Karpas-422 (cell line): ENCODE measurements around the gene NMB. TPM values are rescaled to one million over a fixed set of nuclear protein-coding genes. Genes with fewer than 3 reads are reported as not detected.
"Not testable (repeated sequence)": the region's sequence is repeated elsewhere in the genome, so short reads cannot be mapped to it uniquely, and the experiment has no call there.

Source experiments
- DNase-seq: peaks from one replicate; pipeline ENCODE4 v3.0.0-alpha.2; 2015
- H2AFZ ChIP-seq: fragments of 200-600 bp; sonication (generic); 2 replicates; pipeline ENCODE4 v1.6.1; 2014; ENCODE audit warnings: antibody characterized with exemption, low read length, mixed read lengths
- H3K27ac ChIP-seq: fragments of 200-600 bp; sonication (generic); 2 replicates; pipeline ENCODE4 v1.5.1; 2014; ENCODE audit warnings: mild to moderate bottlenecking, low read length, moderate library complexity
- H3K27me3 ChIP-seq: fragments of 200-600 bp; sonication (generic); 2 replicates; pipeline ENCODE4 v1.6.1; 2014; ENCODE audit warnings: low read length, mixed read lengths
- H3K36me3 ChIP-seq: fragments of 200-600 bp; sonication (generic); 2 replicates; pipeline ENCODE4 v1.6.1; 2014; ENCODE audit warnings: low read length, mixed read lengths; ENCODE audit not compliant: insufficient read depth
- H3K4me1 ChIP-seq: fragments of 200-600 bp; sonication (generic); 2 replicates; pipeline ENCODE4 v1.6.1; 2014; ENCODE audit warnings: mild to moderate bottlenecking, low read length, mixed read lengths
- H3K4me2 ChIP-seq: fragments of 200-600 bp; sonication (generic); 2 replicates; pipeline ENCODE4 v1.6.1; 2014; ENCODE audit warnings: low read length, low read depth, mild to moderate bottlenecking; ENCODE audit not compliant: poor library complexity, severe bottlenecking
- H3K4me3 ChIP-seq: fragments of 200-600 bp; sonication (generic); 2 replicates; pipeline ENCODE4 v1.5.1; 2014; ENCODE audit warnings: mild to moderate bottlenecking, antibody characterized with exemption, low read length, mixed read lengths
- H3K79me2 ChIP-seq: fragments of 200-600 bp; sonication (generic); 2 replicates; pipeline ENCODE4 v1.6.1; 2014; ENCODE audit warnings: mild to moderate bottlenecking, low read length, mixed read lengths
- H3K9ac ChIP-seq: fragments of 200-600 bp; sonication (generic); 2 replicates; pipeline ENCODE4 v1.6.0; 2014; ENCODE audit warnings: low read length
- H3K9me2 ChIP-seq: fragments of 200-600 bp; sonication (generic), shearing (Covaris generic); replicated peaks from 2 replicates; pipeline ENCODE4 v1.6.0; 2014; ENCODE audit warnings: mild to moderate bottlenecking, low read length, moderate library complexity; ENCODE audit not compliant: insufficient read depth
- H3K9me3 ChIP-seq: fragments of 300-700, 200-600 bp; sonication (generic); 2 replicates; pipeline ENCODE4 v1.6.1; 2014; ENCODE audit warnings: low read length, mixed read lengths
- H4K20me1 ChIP-seq: fragments of 200-600 bp; sonication (generic); 2 replicates; pipeline ENCODE4 v1.6.1; 2014; ENCODE audit warnings: mild to moderate bottlenecking, antibody characterized with exemption, low read length, low read depth; ENCODE audit not compliant: insufficient read depth
- total RNA-seq: library from RNA; depleted of rRNA; stranded (reverse); fragments of >200 nt; shearing (Covaris generic); gene quantifications from 2 replicates; pipeline ENCODE4 v1.2.3, GENCODE V29; 2014; ENCODE audit warnings: low replicate concordance

Gene NMB
- total RNA-seq, 1 experiment from 2014 or later = 17.2 TPM

GRCh38 chr15:84642640-84643039 is 15.4 kb downstream of the NMB start:
- not testable (repeated sequence) for H3K4me2 ChIP-seq, H4K20me1 ChIP-seq, H3K4me1 ChIP-seq, H3K27me3 ChIP-seq, H3K79me2 ChIP-seq, DNase-seq, H2AFZ ChIP-seq, H3K27ac ChIP-seq, H3K9ac ChIP-seq, H3K4me3 ChIP-seq, H3K9me2 ChIP-seq, H3K9me3 ChIP-seq
- H3K36me3 ChIP-seq = peaks cover 39% of the 10 kb centered on the region

- H3K27me3 ChIP-seq, H3K9ac ChIP-seq, H3K79me2 ChIP-seq, H3K9me2 ChIP-seq, H3K9me3 ChIP-seq, DNase-seq, H3K4me2 ChIP-seq, H3K4me1 ChIP-seq, H4K20me1 ChIP-seq, H2AFZ ChIP-seq, H3K27ac ChIP-seq, H3K4me3 ChIP-seq: not testable (repeated sequence)
- peaks cover 39% of the 10 kb centered on the region for H3K36me3 ChIP-seq
These were observed 16.1 kb downstream of the NMB start for GRCh38 chr15:84641871-84642270.

GRCh38 chr15:84638103-84638502 is 19.9 kb downstream of the NMB start:
- Histone ChIP-seq H3K4me2 (no peak overlapping the region), H3K9me2 (no peaks in the 10 kb centered on the region), H4K20me1 (peaks cover 7% of the 10 kb centered on the region), H3K4me1 (peaks cover 16% of the 10 kb centered on the region), H3K36me3 (peaks cover 32% of the 10 kb centered on the region), H3K27me3 (no peaks in the 10 kb centered on the region), H3K79me2 (peaks cover 7% of the 10 kb centered on the region; the same call in 1 of the 2 replicates), H3K4me3 (no peak overlapping the region), H3K9ac (no peak overlapping the region), H2AFZ (no peak overlapping the region), H3K9me3 (no peaks in the 10 kb centered on the region), H3K27ac (no peak overlapping the region)
- DNase-seq = peak; percentile 52

GRCh38 chr15:84634228-84634837 is 23.7 kb downstream of the NMB start:
- Histone ChIP-seq H3K9me3 (no peaks in the 10 kb centered on the region), H3K27ac (no peak overlapping the region)

GRCh38 chr15:84633311-84634227 is 24.4 kb downstream of the NMB start:
- no peak overlapping the region for H3K27ac ChIP-seq
- peaks cover 14% of the 10 kb centered on the region; the same call in 1 of the 2 replicates for H3K79me2 ChIP-seq
- peak overlapping the region; percentile 71 for H3K4me2 ChIP-seq
- peak; percentile 79 for DNase-seq
- H3K9me2 ChIP-seq = no peaks in the 10 kb centered on the region
- no peak overlapping the region for H2AFZ ChIP-seq
- peaks cover 7% of the 10 kb centered on the region for H4K20me1 ChIP-seq
- peaks cover 12% of the 10 kb centered on the region for H3K36me3 ChIP-seq
- H3K4me1 ChIP-seq = peaks cover 36% of the 10 kb centered on the region
- no peaks in the 10 kb centered on the region for H3K9me3 ChIP-seq
- no peaks in the 10 kb centered on the region for H3K27me3 ChIP-seq
- peak overlapping the region; percentile 72 for H3K4me3 ChIP-seq
- peak overlapping the region; percentile 73 for H3K9ac ChIP-seq

More at GRCh38 chr15:84634228-84634837, 23.7 kb downstream of the NMB start:
- Histone ChIP-seq H4K20me1 (peaks cover 7% of the 10 kb centered on the region), H2AFZ (no peak overlapping the region), H3K36me3 (peaks cover 16% of the 10 kb centered on the region), H3K4me2 (peak overlapping the region; percentile 71), H3K4me3 (peak overlapping the region; percentile 72), H3K9ac (peak overlapping the region; percentile 73), H3K79me2 (peaks cover 14% of the 10 kb centered on the region; the same call in 1 of the 2 replicates), H3K27me3 (no peaks in the 10 kb centered on the region), H3K4me1 (peaks cover 36% of the 10 kb centered on the region), H3K9me2 (no peaks in the 10 kb centered on the region)
- DNase-seq = no peak

GRCh38 chr15:84631706-84632272 is 26.2 kb downstream of the NMB start:
- H3K4me3 ChIP-seq = peak overlapping the region; percentile 72
- no peak for DNase-seq

GRCh38 chr15:84629033-84629432 is 29.0 kb downstream of the NMB start:
- peaks cover under 1% of the 10 kb centered on the region; the same call in 1 of the 2 replicates for H4K20me1 ChIP-seq
- no peak overlapping the region for H3K4me3 ChIP-seq
- no peak overlapping the region for H3K9ac ChIP-seq
- peaks cover 24% of the 10 kb centered on the region for H3K4me1 ChIP-seq
- peaks cover 8% of the 10 kb centered on the region; the same call in 1 of the 2 replicates for H3K79me2 ChIP-seq
- H3K27me3 ChIP-seq = no peaks in the 10 kb centered on the region
- no peak for DNase-seq
- H3K27ac ChIP-seq = no peak overlapping the region
- H2AFZ ChIP-seq = no peak overlapping the region
- no peaks in the 10 kb centered on the region for H3K9me2 ChIP-seq
- no peaks in the 10 kb centered on the region for H3K36me3 ChIP-seq
- H3K9me3 ChIP-seq = no peaks in the 10 kb centered on the region
- H3K4me2 ChIP-seq = no peak overlapping the region

More at GRCh38 chr15:84631706-84632272, 26.2 kb downstream of the NMB start:
- peaks cover 7% of the 10 kb centered on the region for H4K20me1 ChIP-seq
- peaks cover 36% of the 10 kb centered on the region for H3K4me1 ChIP-seq
- peak overlapping the region; percentile 71 for H3K4me2 ChIP-seq
- H2AFZ ChIP-seq = peak overlapping the region; percentile 45
- peak overlapping the region; percentile 59 for H3K27ac ChIP-seq
- H3K9ac ChIP-seq = peak overlapping the region; percentile 73
- no peaks in the 10 kb centered on the region for H3K27me3 ChIP-seq
- H3K9me2 ChIP-seq = no peaks in the 10 kb centered on the region
- H3K36me3 ChIP-seq = peaks cover 10% of the 10 kb centered on the region
- peaks cover 14% of the 10 kb centered on the region; the same call in 1 of the 2 replicates for H3K79me2 ChIP-seq
- no peaks in the 10 kb centered on the region for H3K9me3 ChIP-seq

- no peak overlapping the region for H3K27ac ChIP-seq
- H4K20me1 ChIP-seq = no peaks in the 10 kb centered on the region
- peaks cover 24% of the 10 kb centered on the region for H3K9me3 ChIP-seq
- H3K9me2 ChIP-seq = no peaks in the 10 kb centered on the region
- H3K27me3 ChIP-seq = no peaks in the 10 kb centered on the region
- no peak for DNase-seq
- no peak overlapping the region for H3K4me3 ChIP-seq
- H3K4me1 ChIP-seq = no peaks in the 10 kb centered on the region; the same call in 1 of the 2 replicates
- peaks cover 26% of the 10 kb centered on the region for H3K36me3 ChIP-seq
- no peaks in the 10 kb centered on the region for H3K79me2 ChIP-seq
- no peak overlapping the region for H3K9ac ChIP-seq
- H3K4me2 ChIP-seq = no peak overlapping the region
- no peak overlapping the region for H2AFZ ChIP-seq
These were observed 32.9 kb downstream of the NMB start for GRCh38 chr15:84625123-84625522.
